HAP-1 (cell line): ENCODE data around the gene MALSU1.
A peak's percentile ranks its signal among the peaks of the same experiment; 100 is the strongest.
"Not testable (repeated sequence)": the region's sequence is repeated elsewhere in the genome, so short reads cannot be mapped to it uniquely, and the experiment has no call there.

Source experiments
- DNase-seq, 2 experiments: peaks; one replicate each; pipeline ENCODE4 v3.0.0-alpha.2; 2016 to 2020; ENCODE audit warnings: low spot score in 2 of 2
- H3K27me3 ChIP-seq: fragments of 250-450 bp; sonication (Bioruptor Pico); 2 replicates; pipeline ENCODE4 v1.5.1; 2020; ENCODE audit warnings: low read depth, mild to moderate bottlenecking, moderate library complexity
- H3K36me3 ChIP-seq: fragments of 250-450 bp; sonication (Bioruptor Pico); replicated peaks from 2 replicates; pipeline ENCODE4 v1.5.1; 2020; ENCODE audit warnings: mild to moderate bottlenecking
- H3K4me1 ChIP-seq: fragments of 250-450 bp; sonication (Bioruptor Pico); 2 replicates; pipeline ENCODE4 v1.5.1; 2020; ENCODE audit warnings: mild to moderate bottlenecking
- H3K4me3 ChIP-seq: fragments of 250-450 bp; sonication (Bioruptor Pico); 2 replicates; pipeline ENCODE4 v1.5.1; 2020; ENCODE audit warnings: mild to moderate bottlenecking, moderate library complexity
- H3K9me3 ChIP-seq: fragments of 250-450 bp; sonication (Bioruptor Pico); 2 replicates; pipeline ENCODE4 v1.5.1; 2020; ENCODE audit warnings: mild to moderate bottlenecking, moderate library complexity
- in situ Hi-C: fragments of 300-500 bp; cut with MboI; formaldehyde crosslinking; loops from 3 replicates; pipeline ENCODE4 v1.14.3; 2020; ENCODE audit warnings: low sequenced_read_pairs, inconsistent platforms, mixed read lengths

The MALSU1 gene

DNA sequence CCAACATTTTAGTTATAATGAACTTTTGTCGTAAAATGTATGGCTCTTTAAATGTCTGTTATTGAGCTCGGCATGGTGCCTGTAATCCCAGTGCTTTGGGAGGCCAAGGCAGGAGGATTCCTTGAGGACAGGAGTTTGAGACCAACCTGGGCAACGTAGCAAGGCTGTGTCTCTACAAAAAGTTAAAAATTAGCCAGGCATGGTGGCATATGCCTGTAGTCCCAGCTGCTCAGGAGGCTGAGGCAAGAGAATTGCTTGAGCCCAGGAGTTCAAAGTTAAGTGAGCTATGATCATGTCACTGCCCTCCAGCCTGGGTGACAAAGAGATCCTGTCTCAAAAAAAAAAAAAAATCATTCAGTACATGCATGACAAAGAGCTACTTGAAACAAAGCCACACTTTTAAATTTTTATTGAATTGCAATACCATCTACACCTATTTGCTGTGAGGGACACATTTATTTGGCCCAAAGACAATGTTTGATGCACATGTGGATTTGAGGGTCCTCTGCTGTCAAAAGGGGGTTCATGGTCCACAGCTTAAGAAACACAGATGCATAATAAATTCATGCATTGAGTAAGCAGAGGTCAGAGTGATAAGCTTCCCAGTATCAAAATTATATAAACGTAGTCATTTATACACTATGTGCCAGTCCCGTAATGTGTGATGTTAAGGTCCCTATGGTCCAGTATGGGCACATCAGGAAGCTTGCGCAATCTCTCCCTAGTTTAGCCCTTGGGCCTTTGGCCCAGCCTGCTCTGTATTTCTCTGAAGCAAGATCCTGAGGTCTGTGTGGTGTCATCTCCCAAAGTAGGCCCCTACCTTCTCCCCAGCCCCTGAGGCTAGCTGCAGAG, 4.4 kb upstream of the MALSU1 start:
- no peak for DNase-seq
- H3K4me3 ChIP-seq, result no peak overlapping the region
- in situ Hi-C loops, result no loop called here
- H3K27me3 ChIP-seq, result no peaks in the 10 kb centered on the region
- no peaks in the 10 kb centered on the region for H3K9me3 ChIP-seq
- H3K4me1 ChIP-seq, result peaks cover 20% of the 10 kb centered on the region
- H3K36me3 ChIP-seq, result no peaks in the 10 kb centered on the region

DNA sequence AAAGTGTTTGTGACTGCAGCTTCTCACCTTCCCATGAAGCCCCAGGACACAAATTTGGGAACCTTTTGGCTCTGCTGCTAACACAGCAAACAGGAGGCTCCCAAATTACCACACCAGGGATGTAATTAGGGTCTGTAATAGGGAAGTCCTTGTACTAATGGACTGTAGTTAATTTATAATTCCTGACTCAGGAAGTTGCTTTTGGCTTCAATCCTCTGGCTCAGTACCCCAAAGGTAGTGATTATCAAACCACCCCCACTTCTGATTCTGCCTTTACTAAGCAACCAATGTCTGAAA, 3.8 kb upstream of the MALSU1 start:
- peaks cover 20% of the 10 kb centered on the region for H3K4me1 ChIP-seq
- H3K4me3 ChIP-seq, result no peak overlapping the region
- no peaks in the 10 kb centered on the region for H3K36me3 ChIP-seq
- DNase-seq, result no peak
- no peaks in the 10 kb centered on the region for H3K27me3 ChIP-seq
- in situ Hi-C loops, result no loop called here
- no peaks in the 10 kb centered on the region for H3K9me3 ChIP-seq

DNA sequence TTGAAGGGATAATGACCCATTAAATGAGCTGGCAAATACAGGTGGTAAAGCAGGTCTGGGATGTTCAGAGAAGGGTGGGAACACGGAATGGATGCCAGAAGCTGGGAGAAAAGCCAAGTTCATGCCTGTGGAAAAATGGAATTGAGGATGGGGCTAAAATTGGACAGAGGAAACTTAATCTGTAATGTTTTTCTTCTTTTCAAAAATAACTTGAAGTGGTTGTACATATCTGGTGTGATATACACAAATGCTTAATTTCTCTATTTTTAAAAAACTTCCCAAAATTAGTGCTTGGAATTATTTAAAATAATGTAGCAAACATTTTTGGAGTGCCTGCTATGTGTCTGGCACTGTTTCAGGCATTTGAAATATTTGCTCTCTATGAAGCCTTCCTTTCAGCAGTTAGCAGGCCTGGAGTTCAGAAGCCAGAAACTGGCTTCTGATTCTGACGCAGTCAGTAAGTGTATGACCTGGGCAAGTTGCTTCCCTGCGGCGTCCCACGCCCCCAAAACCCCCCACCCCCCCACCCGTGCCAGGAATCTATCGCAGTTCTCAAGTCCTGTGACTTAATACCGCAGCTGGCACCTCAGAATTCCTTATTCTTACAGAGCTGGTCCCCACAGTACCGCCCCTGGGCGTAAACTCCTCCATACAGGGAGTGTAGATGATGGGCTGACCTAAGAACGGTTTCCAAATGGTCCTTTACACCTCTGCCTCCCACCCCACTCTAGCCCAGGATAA, 828 bp upstream of the MALSU1 start:
- H3K27me3 ChIP-seq, result no peaks in the 10 kb centered on the region
- peaks cover 20% of the 10 kb centered on the region for H3K4me1 ChIP-seq
- no peaks in the 10 kb centered on the region for H3K9me3 ChIP-seq
- DNase-seq, result peak; percentile 25 to 41
- H3K36me3 ChIP-seq, result peaks cover 11% of the 10 kb centered on the region
- peak overlapping the region; percentile 94 for H3K4me3 ChIP-seq
- in situ Hi-C loops, result no loop called here

- peaks cover 12% of the 10 kb centered on the region for H3K4me1 ChIP-seq
- no peak for DNase-seq
- H3K9me3 ChIP-seq, result no peaks in the 10 kb centered on the region
- H3K36me3 ChIP-seq, result peaks cover 17% of the 10 kb centered on the region
- peak overlapping the region; percentile 94 for H3K4me3 ChIP-seq
- in situ Hi-C loops, result no loop called here
- H3K27me3 ChIP-seq, result no peaks in the 10 kb centered on the region
Measured at GRCh38 chr7:23299770-23300300, 696 bp downstream of the MALSU1 start.

- H3K27me3 ChIP-seq, result no peaks in the 10 kb centered on the region
- H3K9me3 ChIP-seq, result no peaks in the 10 kb centered on the region
- peaks cover 8% of the 10 kb centered on the region; the same call in 1 of the 2 replicates for H3K4me1 ChIP-seq
- peaks cover 68% of the 10 kb centered on the region for H3K36me3 ChIP-seq
- no peak for DNase-seq
- no peak overlapping the region for H3K4me3 ChIP-seq
- in situ Hi-C loops, result no loop called here
Measured at GRCh38 chr7:23306936-23307521, 7.9 kb downstream of the MALSU1 start.

DNA sequence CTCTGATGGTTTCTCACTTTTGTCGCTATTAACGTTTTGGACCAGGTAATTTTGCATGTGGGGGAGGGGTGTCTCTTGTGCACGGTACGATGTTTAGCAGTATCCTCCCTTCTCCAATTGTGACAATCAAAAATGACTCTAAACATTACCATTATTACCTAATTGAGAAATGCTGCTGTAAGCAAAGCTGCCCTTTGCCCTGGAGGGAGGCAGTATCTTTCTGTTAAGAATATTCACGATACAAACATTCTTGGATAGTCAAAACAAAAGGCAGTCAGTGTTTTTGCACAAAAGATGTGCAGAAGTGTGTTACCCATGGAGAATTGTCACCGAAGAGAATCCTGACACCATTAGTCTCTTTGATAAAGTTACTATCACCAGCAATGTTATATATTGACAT, 9.6 kb downstream of the MALSU1 start:
- H3K27me3 ChIP-seq, result no peaks in the 10 kb centered on the region
- H3K4me3 ChIP-seq, result no peak overlapping the region
- in situ Hi-C loops, result no loop called here
- H3K4me1 ChIP-seq, result peaks cover 8% of the 10 kb centered on the region; the same call in 1 of the 2 replicates
- peaks cover 82% of the 10 kb centered on the region for H3K36me3 ChIP-seq
- no peaks in the 10 kb centered on the region for H3K9me3 ChIP-seq
- no peak for DNase-seq

GRCh38 chr7:23312141-23312540, 13.0 kb downstream of the MALSU1 start:
- DNase-seq, H3K9me3 ChIP-seq, H3K4me3 ChIP-seq, H3K4me1 ChIP-seq, H3K27me3 ChIP-seq, in situ Hi-C loops: not testable (repeated sequence)
- H3K36me3 ChIP-seq, result peaks cover 88% of the 10 kb centered on the region

- Histone ChIP-seq H3K4me3 (no peak overlapping the region), H3K9me3 (no peaks in the 10 kb centered on the region), H3K4me1 (no peaks in the 10 kb centered on the region), H3K27me3 (no peaks in the 10 kb centered on the region), H3K36me3 (peaks cover 88% of the 10 kb centered on the region)
- in situ Hi-C loops, result no loop called here
- DNase-seq, result no peak
Measured at GRCh38 chr7:23315366-23315765, 16.2 kb downstream of the MALSU1 start.

DNA sequence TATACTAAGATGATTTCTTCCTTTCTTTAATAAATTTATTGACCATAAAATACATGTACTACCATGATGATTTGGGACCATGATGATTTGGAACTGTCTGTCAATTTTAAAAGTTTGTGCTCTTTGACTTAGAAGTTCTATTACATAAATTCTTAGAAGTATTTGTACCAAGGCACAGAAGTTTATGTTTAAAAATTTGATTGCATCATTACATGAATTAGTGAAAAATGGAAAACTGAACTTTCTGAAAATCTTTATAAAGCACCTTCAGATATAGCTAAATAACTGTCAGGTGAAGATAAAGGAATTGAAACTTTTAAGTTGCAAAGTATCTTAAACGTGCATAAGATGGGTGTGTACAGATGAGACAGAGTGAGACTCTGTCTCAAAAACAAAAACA, 32.0 kb downstream of the MALSU1 start:
- H3K27me3 ChIP-seq, result no peaks in the 10 kb centered on the region
- in situ Hi-C loops, result no loop called here
- H3K9me3 ChIP-seq, result no peaks in the 10 kb centered on the region
- DNase-seq, result no peak
- H3K36me3 ChIP-seq, result peaks cover 40% of the 10 kb centered on the region
- peaks cover 8% of the 10 kb centered on the region for H3K4me1 ChIP-seq
- no peak overlapping the region for H3K4me3 ChIP-seq

GRCh38 chr7:23332193-23332592, 33.1 kb downstream of the MALSU1 start:
- H3K27me3 ChIP-seq, result no peaks in the 10 kb centered on the region
- H3K4me3 ChIP-seq, result no peak overlapping the region
- no peaks in the 10 kb centered on the region for H3K9me3 ChIP-seq
- no peak for DNase-seq
- in situ Hi-C loops, result no loop called here
- peaks cover 43% of the 10 kb centered on the region for H3K36me3 ChIP-seq
- H3K4me1 ChIP-seq, result peaks cover 8% of the 10 kb centered on the region

- DNase-seq, result no peak
- Histone ChIP-seq H3K9me3 (no peaks in the 10 kb centered on the region), H3K4me1 (peaks cover 8% of the 10 kb centered on the region), H3K4me3 (no peak overlapping the region), H3K27me3 (no peaks in the 10 kb centered on the region), H3K36me3 (peaks cover 51% of the 10 kb centered on the region)
- in situ Hi-C loops, result no loop called here
Measured at GRCh38 chr7:23332910-23333612, 33.9 kb downstream of the MALSU1 start.

- Histone ChIP-seq H3K4me3 (no peak overlapping the region), H3K36me3 (peaks cover 56% of the 10 kb centered on the region), H3K4me1 (peaks cover 8% of the 10 kb centered on the region), H3K9me3 (no peaks in the 10 kb centered on the region), H3K27me3 (no peaks in the 10 kb centered on the region)
- in situ Hi-C loops, result no loop called here
- no peak for DNase-seq
Measured at GRCh38 chr7:23333671-23334246, 34.6 kb downstream of the MALSU1 start.

DNA sequence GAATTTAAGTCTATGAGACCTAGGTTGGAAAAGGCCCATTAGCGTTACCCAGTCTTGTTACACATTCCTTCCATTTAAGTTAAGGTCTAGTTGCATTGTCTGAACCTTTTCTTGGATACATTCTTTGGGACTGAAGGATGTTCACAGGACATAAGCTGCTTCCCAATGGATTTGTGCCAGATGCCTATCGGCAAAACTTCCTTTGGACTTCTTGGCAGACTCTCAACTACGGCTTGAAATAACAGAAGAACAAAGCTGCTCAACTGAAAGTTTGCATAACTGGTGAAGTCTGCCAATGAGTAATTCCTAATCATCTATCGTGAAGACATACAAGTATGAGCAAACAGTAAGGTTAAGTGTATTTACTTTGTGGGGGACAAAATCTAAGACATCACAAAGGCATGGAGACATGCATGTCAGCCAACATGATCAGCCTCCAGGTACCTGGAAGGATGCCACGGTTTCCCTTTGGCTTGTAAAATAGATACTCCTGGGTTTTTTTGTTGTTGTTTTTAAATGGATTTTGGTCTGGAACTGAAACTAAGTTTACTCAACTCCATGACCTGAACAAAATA, 35.4 kb downstream of the MALSU1 start:
- Histone ChIP-seq H3K9me3 (no peaks in the 10 kb centered on the region), H3K36me3 (peaks cover 58% of the 10 kb centered on the region), H3K4me1 (peaks cover 8% of the 10 kb centered on the region), H3K27me3 (no peaks in the 10 kb centered on the region), H3K4me3 (no peak overlapping the region)
- in situ Hi-C loops, result no loop called here
- peak; percentile 56 to 57 for DNase-seq
